GM19468 (cell line): ENCODE data around the gene KLHL13.
"Not testable (repeated sequence)": the region's sequence is repeated elsewhere in the genome, so short reads cannot be mapped to it uniquely, and the experiment has no call there.

ENCODE experiments used
- ATAC-seq: cut with Tn5 transposase; IDR thresholded peaks from one replicate; pipeline ENCODE4 v1.9.1; 2021; ENCODE audit warnings: mild to moderate bottlenecking, moderate library complexity, moderate number of reproducible peaks; ENCODE audit not compliant: unreplicated experiment; ENCODE audit errors: extremely low read depth

Gene KLHL13

GRCh38 chrX:117996918-117997480 is 119.6 kb downstream of the KLHL13 start:
- ATAC-seq = no peak

GRCh38 chrX:117996408-117996807 is 120.2 kb downstream of the KLHL13 start:
- ATAC-seq = no peak

GRCh38 chrX:117995378-117995777 is 121.2 kb downstream of the KLHL13 start:
- no peak for ATAC-seq

- ATAC-seq = no peak
Observed at GRCh38 chrX:117992192-117992723, 124.4 kb downstream of the KLHL13 start.

GRCh38 chrX:117990438-117990837 is 126.2 kb downstream of the KLHL13 start:
- no peak for ATAC-seq

GRCh38 chrX:117989512-117989911 is 127.1 kb downstream of the KLHL13 start:
- ATAC-seq = no peak

- ATAC-seq = no peak
Observed at GRCh38 chrX:117987373-117987772, 129.2 kb downstream of the KLHL13 start.

- no peak for ATAC-seq
Observed at GRCh38 chrX:117985241-117985640, 131.4 kb downstream of the KLHL13 start.

GRCh38 chrX:117982694-117983392 is 133.8 kb downstream of the KLHL13 start:
- ATAC-seq = no peak

- no peak for ATAC-seq
Observed at GRCh38 chrX:117978402-117978801, 138.2 kb downstream of the KLHL13 start.

GRCh38 chrX:117977526-117977925 is 139.1 kb downstream of the KLHL13 start:
- no peak for ATAC-seq

- no peak for ATAC-seq
Observed at GRCh38 chrX:117973110-117973807, 143.4 kb downstream of the KLHL13 start.

- no peak for ATAC-seq
Observed at GRCh38 chrX:117972711-117973109, 143.9 kb downstream of the KLHL13 start.

- ATAC-seq = no peak
Observed at GRCh38 chrX:117969782-117970181, 146.8 kb downstream of the KLHL13 start.

- ATAC-seq = no peak
Observed at GRCh38 chrX:117969328-117969727, 147.3 kb downstream of the KLHL13 start.

GRCh38 chrX:117959045-117959444 is 157.6 kb downstream of the KLHL13 start:
- ATAC-seq = no peak

GRCh38 chrX:117957128-117957527 is 159.5 kb downstream of the KLHL13 start:
- ATAC-seq = no peak

GRCh38 chrX:117939296-117939695 is 177.3 kb downstream of the KLHL13 start:
- not testable (repeated sequence) for ATAC-seq

- no peak for ATAC-seq
Observed at GRCh38 chrX:117936118-117936517, 180.5 kb downstream of the KLHL13 start.

GRCh38 chrX:117930116-117930515 is 186.5 kb downstream of the KLHL13 start:
- ATAC-seq = not testable (repeated sequence)

GRCh38 chrX:117919755-117920154 is 196.9 kb downstream of the KLHL13 start:
- no peak for ATAC-seq
